ENCODE results near the gene ERGIC1. TPM values are rescaled to one million over a fixed set of nuclear protein-coding genes. Genes with fewer than 3 reads are reported as not detected.
A peak's percentile ranks its signal among the peaks of the same experiment; 100 is the strongest.

ERGIC1 gene
- total and polyA plus RNA-seq, 2 of the 13 experiments (the other 11 are each of a cell fraction or from before 2014, with no cell fraction given) = 78.5 to 184 TPM

GRCh38 chr5:172790496-172790889, 43.6 kb upstream of the ERGIC1 start:
- H3K9me3 ChIP-seq (ENCODE audit: low read length) = no peaks in the 10 kb centered on the region
- FAIRE-seq = no peak
- no peaks in the 10 kb centered on the region for H3K36me3 ChIP-seq (replicated peaks in 1 of 2; ENCODE audit: control insufficient read depth in 1 of 2, insufficient read depth in 2 of 2, low read length in 2 of 2)
- H3K4me2 ChIP-seq (ENCODE audit: low read depth, low read length) = peak overlapping the region; percentile 83
- H4K20me1 ChIP-seq (ENCODE audit: insufficient read depth, low read length) = no peaks in the 10 kb centered on the region
- ATAC-seq = no peak
- no peak overlapping the region for H3K4me3 ChIP-seq (replicated peaks in 1 of 3; ENCODE audit: insufficient read depth in 1 of 3, low read depth in 2 of 3, low read length in 3 of 3)
- in situ Hi-C loops (cut with HindIII; ENCODE audit: extremely low pct_ligation_motif_present, low pct_unique_long_range_greater_than_20kb) (no loop called here), intact Hi-C loops (cut with micrococcal nuclease; ENCODE audit: unreplicated experiment) (no loop called here)
- CTCF ChIA-PET (ENCODE audit: low intra/inter-chr PET ratio, low total read pairs) = no interaction called here
- H3K4me1 ChIP-seq (ENCODE audit: insufficient read depth, low read length) = peaks cover 97% of the 10 kb centered on the region
- TF ChIP-seq RELA (CRISPR knock-in tag; IDR thresholded peaks at IDR 0.05) (no peak), ZNF768 (CRISPR knock-in tag; IDR thresholded peaks at IDR 0.05) (peak; percentile 82)
- H2AFZ ChIP-seq (ENCODE audit: low read length) = no peak overlapping the region
- H3K27me3 ChIP-seq (ENCODE audit: control insufficient read depth in 1 of 2, insufficient read depth in 2 of 2, low read length in 2 of 2) = no peaks in the 10 kb centered on the region
- WGBS (ENCODE audit: low lambda C conversion rate) = 71% methylated on average over 5 of the region's 5 CpGs
- POLR2A ChIA-PET = interaction anchor here (0.6 to 9.8 kb wide), 7 partner anchors 10 to 96 kb away, joined by 3 to 425 read pairs (median 7); partner anchors contain the start of gene DUSP1
- DNase-seq (ENCODE audit: low spot score) = no peak
- no peaks in the 10 kb centered on the region for H3K79me2 ChIP-seq (ENCODE audit: insufficient read depth, low read length)
- BruUV-seq (replicated peaks) = no TSS peak
- 0 out of 2 replicates have a peak overlapping the region, but pooled peaks have one; percentile 80 for H3K9ac ChIP-seq (ENCODE audit: insufficient read depth, low read depth, low read length)
- H3K27ac ChIP-seq (ENCODE audit: extremely low read length, insufficient read depth, low read length) = peak overlapping the region; percentile 92

GRCh38 chr5:172791286-172791685, 42.8 kb upstream of the ERGIC1 start:
- intact Hi-C loops (cut with micrococcal nuclease; ENCODE audit: unreplicated experiment) = no loop called here
- DNase-seq (ENCODE audit: low spot score) (no peak), FAIRE-seq (no peak), ATAC-seq (no peak)
- Histone ChIP-seq H3K9me3 (ENCODE audit: low read length) (no peaks in the 10 kb centered on the region), H3K27me3 (ENCODE audit: control insufficient read depth in 1 of 2, insufficient read depth in 2 of 2, low read length in 2 of 2) (no peaks in the 10 kb centered on the region), H3K4me1 (ENCODE audit: insufficient read depth, low read length) (peaks cover 97% of the 10 kb centered on the region), H3K36me3 (replicated peaks in 1 of 2; ENCODE audit: control insufficient read depth in 1 of 2, insufficient read depth in 2 of 2, low read length in 2 of 2) (no peaks in the 10 kb centered on the region), H4K20me1 (ENCODE audit: insufficient read depth, low read length) (no peaks in the 10 kb centered on the region), H2AFZ (ENCODE audit: low read length) (no peak overlapping the region), H3K27ac (ENCODE audit: extremely low read length, insufficient read depth, low read length) (no peak overlapping the region), H3K4me3 (replicated peaks in 1 of 3; ENCODE audit: insufficient read depth in 1 of 3, low read depth in 2 of 3, low read length in 3 of 3) (no peak overlapping the region), H3K9ac (ENCODE audit: insufficient read depth, low read depth, low read length) (no peak overlapping the region), H3K4me2 (ENCODE audit: low read depth, low read length) (no peak overlapping the region), H3K79me2 (ENCODE audit: insufficient read depth, low read length) (no peaks in the 10 kb centered on the region)
- no TSS peak for BruUV-seq (replicated peaks)
- ChIA-PET CTCF (ENCODE audit: low intra/inter-chr PET ratio, low total read pairs) (no interaction called here), POLR2A (interaction anchor here (0.8 to 9.8 kb wide), 4 partner anchors 16 to 95 kb away, joined by 3 to 425 read pairs (median 50); partner anchors contain the start of gene DUSP1)
- WGBS (ENCODE audit: low lambda C conversion rate) = 60% methylated on average over 1 of the region's 6 CpGs
- TF ChIP-seq KLF9 (CRISPR knock-in tag; IDR thresholded peaks at IDR 0.05; ENCODE audit: low read depth) (no peak), CREB3 (CRISPR knock-in tag; IDR thresholded peaks at IDR 0.05) (no peak), CHD4 (IDR thresholded peaks at IDR 0.05; ENCODE audit: borderline replicate concordance, low read length) (no peak)
- TF ChIP-seq, protein P1, sequence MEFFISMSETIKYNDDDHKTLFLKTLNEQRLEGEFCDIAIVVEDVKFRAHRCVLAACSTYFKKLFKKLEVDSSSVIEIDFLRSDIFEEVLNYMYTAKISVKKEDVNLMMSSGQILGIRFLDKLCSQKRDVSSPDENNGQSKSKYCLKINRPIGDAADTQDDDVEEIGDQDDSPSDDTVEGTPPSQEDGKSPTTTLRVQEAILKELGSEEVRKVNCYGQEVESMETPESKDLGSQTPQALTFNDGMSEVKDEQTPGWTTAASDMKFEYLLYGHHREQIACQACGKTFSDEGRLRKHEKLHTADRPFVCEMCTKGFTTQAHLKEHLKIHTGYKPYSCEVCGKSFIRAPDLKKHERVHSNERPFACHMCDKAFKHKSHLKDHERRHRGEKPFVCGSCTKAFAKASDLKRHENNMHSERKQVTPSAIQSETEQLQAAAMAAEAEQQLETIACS (CRISPR knock-in tag; IDR thresholded peaks at IDR 0.05) = no peak
- in situ Hi-C loops (cut with HindIII; ENCODE audit: extremely low pct_ligation_motif_present, low pct_unique_long_range_greater_than_20kb) = no loop called here
